Smooth muscle cell (in vitro differentiated cells): ENCODE measurements around the gene ZNF618. TPM values are rescaled to one million over a fixed set of nuclear protein-coding genes. Genes with fewer than 3 reads are reported as not detected.

Experiments used
- DNase-seq: peaks from one replicate; lab custom pipeline; 2025; ENCODE audit not compliant: unreplicated experiment; lab: John Stamatoyannopoulos, UW
- H2AFZ ChIP-seq: fragments of 200-600 bp; sonication (generic); 2 replicates; pipeline ENCODE4 v1.6.0; 2016; ENCODE audit warnings: antibody characterized with exemption, low read depth, mild to moderate bottlenecking
- H3F3A ChIP-seq: fragments of 200-600 bp; sonication (generic); 2 replicates; pipeline ENCODE4 v1.6.0; 2017; ENCODE audit warnings: antibody characterized with exemption, low read depth
- H3K27ac ChIP-seq: fragments of 200-600 bp; sonication (generic); 2 replicates; pipeline ENCODE4 v1.5.1; 2016; ENCODE audit warnings: low read depth, mild to moderate bottlenecking
- H3K27me3 ChIP-seq: fragments of 200-600 bp; sonication (generic); 2 replicates; pipeline ENCODE4 v1.6.1; 2016; ENCODE audit warnings: low read depth, mild to moderate bottlenecking
- H3K36me3 ChIP-seq: fragments of 200-600 bp; sonication (generic); 2 replicates; pipeline ENCODE4 v1.5.1; 2016; ENCODE audit warnings: low read depth
- H3K4me1 ChIP-seq: fragments of 200-600 bp; sonication (generic); 2 replicates; pipeline ENCODE4 v1.5.1; 2016; ENCODE audit warnings: low read depth
- H3K4me2 ChIP-seq: fragments of 200-600 bp; sonication (generic); 2 replicates; pipeline ENCODE4 v1.6.0; 2016; ENCODE audit warnings: mild to moderate bottlenecking
- H3K4me3 ChIP-seq: fragments of 200-600 bp; sonication (generic); 2 replicates; pipeline ENCODE4 v1.5.1; 2016; ENCODE audit warnings: mild to moderate bottlenecking
- H3K79me2 ChIP-seq: fragments of 200-600 bp; sonication (generic); 2 replicates; pipeline ENCODE4 v1.6.0; 2016; ENCODE audit warnings: low read depth, mild to moderate bottlenecking
- H3K9ac ChIP-seq: fragments of 200-600 bp; sonication (generic); 2 replicates; pipeline ENCODE4 v1.6.0; 2016; ENCODE audit warnings: low read depth
- H3K9me3 ChIP-seq: fragments of 200-600 bp; sonication (generic); replicated peaks from 2 replicates; pipeline ENCODE4 v1.5.1; 2016; ENCODE audit warnings: low read depth
- H4K20me1 ChIP-seq: fragments of 200-600 bp; sonication (generic); 2 replicates; pipeline ENCODE4 v1.6.0; 2016; ENCODE audit warnings: low read depth
- WGBS: methylation state at CpG from one replicate; pipeline ENCODE4 v1.1.7; 2016; ENCODE audit warnings: low lambda C conversion rate; 5-methylcytosine and 5-hydroxymethylcytosine counted together
- polyA plus RNA-seq: library from polyadenylated mRNA; unstranded; fragments of >200 nt; fragmentation: Nextera tagmentation; extraction: Ambion mirVana; gene quantifications from 2 replicates; pipeline ENCODE4 v1.2.1, GENCODE V29; 2016
- total RNA-seq: library from RNA; depleted of rRNA; stranded (reverse); fragments of >200 nt; gene quantifications from 2 replicates; pipeline ENCODE4 v1.2.3, GENCODE V29; 2014
- TF ChIP-seq, protein P1 (sequence below): fragments of 200-600 bp; sonication (generic); IDR thresholded peaks from 2 replicates; pipeline ENCODE4 v1.5.1; 2017; ENCODE audit warnings: borderline replicate concordance, mild to moderate bottlenecking, antibody characterized with exemption; ENCODE audit not compliant: insufficient read depth, poor library complexity, severe bottlenecking

Gene ZNF618
- total and polyA plus RNA-seq, 2 experiments from 2014 or later: 9.9 to 19.5 TPM

DNA sequence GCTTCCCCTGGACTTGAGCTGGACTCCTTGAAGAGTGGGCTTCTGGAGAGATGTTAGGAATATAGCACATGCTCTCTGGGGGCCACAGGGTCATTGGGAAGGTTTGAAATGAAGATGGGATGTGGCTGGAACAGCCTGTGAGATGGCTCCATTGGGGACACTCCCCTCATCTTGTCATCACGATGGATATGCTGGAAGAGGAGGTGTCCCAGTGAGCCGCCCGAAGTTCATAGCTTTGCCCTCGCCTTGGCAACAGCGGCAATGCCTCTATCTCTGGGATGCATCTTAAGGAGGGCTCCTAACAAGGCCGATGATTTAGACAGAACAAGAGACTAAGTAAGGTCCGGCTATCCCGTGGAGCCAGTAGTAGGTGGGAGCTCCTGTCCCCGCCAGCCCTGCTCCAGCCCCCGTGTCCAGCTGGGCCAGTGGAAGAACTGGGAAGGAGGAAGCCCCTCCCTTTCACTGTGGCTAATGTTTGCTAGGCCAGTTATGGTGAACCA lies 178.1 kb downstream of the ZNF618 start:
- WGBS: 86% methylated on average over 10 of the region's 10 CpGs
- Histone ChIP-seq H4K20me1 (no peaks in the 10 kb centered on the region), H3K27ac (no peak overlapping the region), H3K9ac (no peak overlapping the region), H3K36me3 (peaks cover 4% of the 10 kb centered on the region), H3K79me2 (no peaks in the 10 kb centered on the region), H3F3A (no peaks in the 10 kb centered on the region), H2AFZ (no peak overlapping the region), H3K4me2 (no peak overlapping the region), H3K4me1 (no peaks in the 10 kb centered on the region), H3K27me3 (no peaks in the 10 kb centered on the region), H3K9me3 (no peaks in the 10 kb centered on the region), H3K4me3 (no peak overlapping the region)
- TF ChIP-seq, protein P1, sequence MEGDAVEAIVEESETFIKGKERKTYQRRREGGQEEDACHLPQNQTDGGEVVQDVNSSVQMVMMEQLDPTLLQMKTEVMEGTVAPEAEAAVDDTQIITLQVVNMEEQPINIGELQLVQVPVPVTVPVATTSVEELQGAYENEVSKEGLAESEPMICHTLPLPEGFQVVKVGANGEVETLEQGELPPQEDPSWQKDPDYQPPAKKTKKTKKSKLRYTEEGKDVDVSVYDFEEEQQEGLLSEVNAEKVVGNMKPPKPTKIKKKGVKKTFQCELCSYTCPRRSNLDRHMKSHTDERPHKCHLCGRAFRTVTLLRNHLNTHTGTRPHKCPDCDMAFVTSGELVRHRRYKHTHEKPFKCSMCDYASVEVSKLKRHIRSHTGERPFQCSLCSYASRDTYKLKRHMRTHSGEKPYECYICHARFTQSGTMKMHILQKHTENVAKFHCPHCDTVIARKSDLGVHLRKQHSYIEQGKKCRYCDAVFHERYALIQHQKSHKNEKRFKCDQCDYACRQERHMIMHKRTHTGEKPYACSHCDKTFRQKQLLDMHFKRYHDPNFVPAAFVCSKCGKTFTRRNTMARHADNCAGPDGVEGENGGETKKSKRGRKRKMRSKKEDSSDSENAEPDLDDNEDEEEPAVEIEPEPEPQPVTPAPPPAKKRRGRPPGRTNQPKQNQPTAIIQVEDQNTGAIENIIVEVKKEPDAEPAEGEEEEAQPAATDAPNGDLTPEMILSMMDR: no peak
- DNase-seq: no peak

DNA sequence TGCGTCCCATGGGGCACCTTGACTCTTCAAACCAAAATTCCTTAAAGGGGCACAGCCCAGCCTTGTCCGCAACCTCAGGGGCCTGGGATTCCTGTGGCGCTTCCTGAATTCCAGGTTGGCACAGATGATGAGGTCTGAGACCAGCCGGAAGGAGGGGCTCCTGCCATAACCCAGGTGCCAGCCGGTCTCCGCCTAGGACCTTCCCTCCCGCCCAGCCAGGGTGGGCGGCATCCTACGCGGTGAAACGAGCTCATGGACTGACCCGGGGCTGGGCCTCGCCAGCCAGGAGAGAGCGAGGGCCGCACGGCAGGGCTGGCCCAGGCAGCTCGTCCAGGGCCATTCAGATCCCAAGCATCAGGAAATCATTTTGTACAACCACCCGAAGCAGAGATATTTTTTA lies 179.0 kb downstream of the ZNF618 start:
- no peaks in the 10 kb centered on the region for H3K9me3 ChIP-seq
- no peaks in the 10 kb centered on the region for H4K20me1 ChIP-seq
- TF ChIP-seq, protein P1: no peak
- no peaks in the 10 kb centered on the region for H3K79me2 ChIP-seq
- H3K36me3 ChIP-seq: peaks cover 4% of the 10 kb centered on the region
- H3K27me3 ChIP-seq: no peaks in the 10 kb centered on the region
- no peak overlapping the region for H3K9ac ChIP-seq
- no peaks in the 10 kb centered on the region for H3F3A ChIP-seq
- H3K4me2 ChIP-seq: no peak overlapping the region
- no peak overlapping the region for H2AFZ ChIP-seq
- no peaks in the 10 kb centered on the region for H3K4me1 ChIP-seq
- DNase-seq: no peak
- no peak overlapping the region for H3K27ac ChIP-seq
- no peak overlapping the region for H3K4me3 ChIP-seq
- WGBS: 97% methylated on average over 18 of the region's 18 CpGs

DNA sequence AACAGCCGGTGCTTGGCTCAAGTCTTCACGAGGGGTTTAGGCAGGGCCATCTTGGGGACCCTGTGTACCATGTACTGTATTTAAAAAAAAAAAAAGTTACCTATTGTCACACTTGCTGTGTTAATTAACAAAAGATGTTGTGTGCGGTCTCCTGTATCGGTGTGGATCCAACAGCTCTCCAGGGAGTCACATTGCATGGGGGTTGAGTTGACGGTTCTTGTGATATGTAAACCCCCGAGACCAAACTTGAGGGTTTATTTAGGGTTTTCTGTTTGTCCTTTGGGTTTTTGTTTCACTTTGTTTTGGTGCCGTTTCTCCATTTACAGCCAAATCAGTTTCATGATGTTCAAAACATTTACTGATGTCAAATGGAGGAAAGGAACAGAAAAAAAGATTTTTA lies 179.8 kb downstream of the ZNF618 start:
- Histone ChIP-seq H2AFZ (no peak overlapping the region), H3K4me2 (no peak overlapping the region), H3K79me2 (no peaks in the 10 kb centered on the region), H4K20me1 (no peaks in the 10 kb centered on the region), H3K27ac (no peak overlapping the region), H3K9ac (no peak overlapping the region), H3F3A (no peaks in the 10 kb centered on the region), H3K9me3 (no peaks in the 10 kb centered on the region), H3K4me3 (no peak overlapping the region), H3K27me3 (no peaks in the 10 kb centered on the region), H3K4me1 (no peaks in the 10 kb centered on the region), H3K36me3 (peaks cover under 1% of the 10 kb centered on the region)
- 98% methylated on average over 7 of the region's 7 CpGs for WGBS
- TF ChIP-seq, protein P1: no peak
- no peak for DNase-seq

DNA sequence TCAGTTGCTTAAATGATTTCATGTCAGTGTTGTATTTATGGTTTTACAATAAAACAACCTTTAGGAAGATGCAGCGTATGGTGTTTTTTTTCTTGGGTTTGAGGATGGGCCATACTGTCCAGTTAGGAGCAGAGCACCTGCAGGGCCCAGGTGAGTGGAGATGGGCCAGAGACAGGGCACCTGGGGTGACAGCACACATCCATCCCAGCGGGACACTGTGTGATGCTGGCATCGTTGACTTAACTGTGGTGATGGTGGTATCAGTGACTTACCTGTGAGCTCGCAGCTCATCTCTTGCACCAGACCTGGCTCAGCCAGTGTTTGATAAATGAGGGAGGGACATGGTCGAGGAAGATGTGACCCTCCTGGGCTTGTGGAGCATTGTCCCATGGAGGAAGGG lies 180.4 kb downstream of the ZNF618 start:
- Histone ChIP-seq H3K27me3 (no peaks in the 10 kb centered on the region), H3K9me3 (no peaks in the 10 kb centered on the region), H3K4me2 (no peak overlapping the region), H3K36me3 (no peaks in the 10 kb centered on the region), H3K79me2 (no peaks in the 10 kb centered on the region), H3F3A (no peaks in the 10 kb centered on the region), H3K9ac (no peak overlapping the region), H4K20me1 (no peaks in the 10 kb centered on the region), H3K4me1 (no peaks in the 10 kb centered on the region), H3K27ac (no peak overlapping the region), H2AFZ (no peak overlapping the region), H3K4me3 (no peak overlapping the region)
- TF ChIP-seq, protein P1: no peak
- WGBS: 97% methylated on average over 5 of the region's 5 CpGs
- no peak for DNase-seq
